HEK293 (cell line): Measurements from ENCODE around the gene ZNF555.
A peak's percentile ranks its signal among the peaks of the same experiment; 100 is the strongest.

Source experiments
- CTCF ChIA-PET: fragments of 350-600 bp; formaldehyde crosslinking; extraction: SDS; loops from one replicate; lab custom pipeline; 2021; ENCODE audit warnings: antibody characterized with exemption; lab: Yijun Ruan, JAX
- POLR2A ChIA-PET: fragments of 300-600 bp; formaldehyde crosslinking; extraction: SDS; loops from one replicate; lab custom pipeline; 2020; ENCODE audit warnings: antibody characterized with exemption, inconsistent platforms; lab: Yijun Ruan, JAX
- H3K27ac ChIP-seq: fragments of 200-500 bp; sonication (Bioruptor generic); 2 replicates; pipeline ENCODE4 v1.5.1; 2014; ENCODE audit warnings: low read depth, low read length, control low read depth, inconsistent platforms; ENCODE audit errors: extremely low read depth
- H3K36me3 ChIP-seq, 2 experiments: fragments of 200-500 bp in 1 of 2; sonication (Bioruptor generic) in 1 of 2; 1 replicate in 1 of 2; 2 replicates in 1 of 2; pipeline ENCODE4 v1.5.1; 2014 to 2017; ENCODE audit warnings: inconsistent platforms in 2 of 2, low read length in 2 of 2; ENCODE audit not compliant: control insufficient read depth in 2 of 2, insufficient read depth in 1 of 2
- H3K4me1 ChIP-seq: fragments of 200-500 bp; sonication (Bioruptor generic); 2 replicates; pipeline ENCODE4 v1.5.1; 2014; ENCODE audit warnings: mild to moderate bottlenecking, low read length, inconsistent platforms; ENCODE audit not compliant: control insufficient read depth, insufficient read depth
- H3K4me3 ChIP-seq: 2 replicates; pipeline ENCODE4 v1.5.1; 2011; ENCODE audit warnings: low read depth, mild to moderate bottlenecking, control low read depth, low read length, moderate library complexity
- H3K9me3 ChIP-seq: fragments of 200-500 bp; sonication (Bioruptor generic); 2 replicates; pipeline ENCODE4 v1.5.1; 2014; ENCODE audit warnings: low read depth, low read length, inconsistent platforms; ENCODE audit not compliant: control insufficient read depth, insufficient read depth
- FEZF1 ChIP-seq: fragments of 450-650 bp; formaldehyde crosslinking; IDR thresholded peaks from 2 replicates; pipeline ENCODE4 v1.5.1; 2016; ENCODE audit warnings: missing biosample characterization, missing genetic modification characterization
- GLIS2 ChIP-seq: fragments of 450-650 bp; formaldehyde crosslinking; IDR thresholded peaks from 2 replicates; pipeline ENCODE4 v1.5.1; 2016; ENCODE audit warnings: missing biosample characterization, missing genetic modification characterization
- KLF16 ChIP-seq: fragments of 450-650 bp; formaldehyde crosslinking; IDR thresholded peaks from 2 replicates; pipeline ENCODE4 v1.5.1; 2017; ENCODE audit warnings: missing biosample characterization, missing genetic modification characterization
- KLF7 ChIP-seq: fragments of 450-650 bp; formaldehyde crosslinking; IDR thresholded peaks from 2 replicates; pipeline ENCODE4 v1.5.1; 2016; ENCODE audit warnings: missing biosample characterization, missing genetic modification characterization, borderline replicate concordance
- SETDB1 ChIP-seq: IDR thresholded peaks from one replicate; pipeline ENCODE4 v1.6.1; 2017; ENCODE audit warnings: mild to moderate bottlenecking, low read length, moderate library complexity, mixed read lengths; ENCODE audit not compliant: insufficient read length
- ZBTB48 ChIP-seq: fragments of 450-650 bp; formaldehyde crosslinking; IDR thresholded peaks from 2 replicates; pipeline ENCODE4 v1.5.1; 2016; ENCODE audit warnings: missing biosample characterization, missing genetic modification characterization
- ZFP37 ChIP-seq: fragments of 450-650 bp; formaldehyde crosslinking; IDR thresholded peaks from 2 replicates; pipeline ENCODE4 v1.5.1; 2016; ENCODE audit warnings: missing biosample characterization, missing genetic modification characterization
- ZNF501 ChIP-seq: fragments of 450-650 bp; formaldehyde crosslinking; IDR thresholded peaks from 2 replicates; pipeline ENCODE4 v1.5.1; 2016; ENCODE audit warnings: missing biosample characterization, missing genetic modification characterization
- ZNF561 ChIP-seq: fragments of 450-650 bp; IDR thresholded peaks from 2 replicates; pipeline ENCODE4 v1.5.1; 2018; ENCODE audit warnings: missing biosample characterization, missing genetic modification characterization, borderline replicate concordance
- ZNF664 ChIP-seq: fragments of 450-650 bp; formaldehyde crosslinking; IDR thresholded peaks from 2 replicates; pipeline ENCODE4 v1.5.1; 2016; ENCODE audit warnings: missing biosample characterization, missing genetic modification characterization
- ZNF837 ChIP-seq: fragments of 450-650 bp; formaldehyde crosslinking; IDR thresholded peaks from 2 replicates; pipeline ENCODE4 v1.5.1; 2016; ENCODE audit warnings: missing biosample characterization, missing genetic modification characterization
- TF ChIP-seq, protein P1 (sequence below): sonication (generic); formaldehyde crosslinking; IDR thresholded peaks from 2 replicates; pipeline ENCODE4 v1.8.1; 2022; ENCODE audit warnings: mild to moderate bottlenecking, moderate library complexity, missing genetic modification reagents
- TF ChIP-seq, protein P2 (sequence below): fragments of 450-650 bp; formaldehyde crosslinking; IDR thresholded peaks from 2 replicates; pipeline ENCODE4 v1.5.1; 2016; ENCODE audit warnings: missing biosample characterization, missing genetic modification characterization
- TF ChIP-seq, protein P3 (sequence below): fragments of 450-650 bp; formaldehyde crosslinking; IDR thresholded peaks from 2 replicates; pipeline ENCODE4 v1.5.1; 2016; ENCODE audit warnings: missing biosample characterization, missing genetic modification characterization, low read depth
- TF ChIP-seq, protein P4 (sequence below): fragments of 450-650 bp; formaldehyde crosslinking; IDR thresholded peaks from 2 replicates; pipeline ENCODE4 v1.5.1; 2016; ENCODE audit warnings: missing biosample characterization, missing genetic modification characterization

The ZNF555 gene

DNA sequence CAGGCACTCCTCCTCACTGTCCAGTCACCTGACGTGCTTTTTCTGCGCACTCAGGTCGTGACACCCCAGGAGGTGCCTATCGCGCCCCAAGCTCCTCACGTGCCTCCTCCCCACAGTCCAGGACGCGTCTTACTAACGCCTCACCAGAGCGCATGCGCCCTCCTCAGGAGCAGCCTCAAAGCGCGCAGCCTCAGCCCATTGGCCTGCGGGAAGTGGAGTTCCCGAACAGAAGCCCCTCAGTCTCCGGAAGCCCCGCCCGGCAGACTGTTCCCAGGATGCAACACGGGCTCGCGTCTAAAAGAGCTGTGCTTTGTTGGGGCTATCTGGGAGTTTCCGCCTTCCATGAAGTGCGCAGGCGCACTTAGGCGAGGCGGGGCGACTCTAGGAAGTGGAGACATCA, 17.6 kb downstream of the ZNF555 start:
- POLR2A ChIA-PET, result no interaction called here
- TF ChIP-seq, protein P1, sequence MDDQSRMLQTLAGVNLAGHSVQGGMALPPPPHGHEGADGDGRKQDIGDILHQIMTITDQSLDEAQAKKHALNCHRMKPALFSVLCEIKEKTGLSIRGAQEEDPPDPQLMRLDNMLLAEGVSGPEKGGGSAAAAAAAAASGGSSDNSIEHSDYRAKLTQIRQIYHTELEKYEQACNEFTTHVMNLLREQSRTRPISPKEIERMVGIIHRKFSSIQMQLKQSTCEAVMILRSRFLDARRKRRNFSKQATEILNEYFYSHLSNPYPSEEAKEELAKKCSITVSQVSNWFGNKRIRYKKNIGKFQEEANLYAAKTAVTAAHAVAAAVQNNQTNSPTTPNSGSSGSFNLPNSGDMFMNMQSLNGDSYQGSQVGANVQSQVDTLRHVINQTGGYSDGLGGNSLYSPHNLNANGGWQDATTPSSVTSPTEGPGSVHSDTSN (CRISPR knock-in tag), result no peak
- TF ChIP-seq GLIS2 (tag by site-specific recombination) (no peak), ZNF664 (tag by site-specific recombination) (no peak), ZNF837 (tag by site-specific recombination) (no peak), FEZF1 (tag by site-specific recombination) (no peak), KLF7 (tag by site-specific recombination) (no peak), SETDB1 (no peak), ZNF561 (no peak), ZBTB48 (no peak), ZNF501 (tag by site-specific recombination) (no peak)
- TF ChIP-seq, protein P2, sequence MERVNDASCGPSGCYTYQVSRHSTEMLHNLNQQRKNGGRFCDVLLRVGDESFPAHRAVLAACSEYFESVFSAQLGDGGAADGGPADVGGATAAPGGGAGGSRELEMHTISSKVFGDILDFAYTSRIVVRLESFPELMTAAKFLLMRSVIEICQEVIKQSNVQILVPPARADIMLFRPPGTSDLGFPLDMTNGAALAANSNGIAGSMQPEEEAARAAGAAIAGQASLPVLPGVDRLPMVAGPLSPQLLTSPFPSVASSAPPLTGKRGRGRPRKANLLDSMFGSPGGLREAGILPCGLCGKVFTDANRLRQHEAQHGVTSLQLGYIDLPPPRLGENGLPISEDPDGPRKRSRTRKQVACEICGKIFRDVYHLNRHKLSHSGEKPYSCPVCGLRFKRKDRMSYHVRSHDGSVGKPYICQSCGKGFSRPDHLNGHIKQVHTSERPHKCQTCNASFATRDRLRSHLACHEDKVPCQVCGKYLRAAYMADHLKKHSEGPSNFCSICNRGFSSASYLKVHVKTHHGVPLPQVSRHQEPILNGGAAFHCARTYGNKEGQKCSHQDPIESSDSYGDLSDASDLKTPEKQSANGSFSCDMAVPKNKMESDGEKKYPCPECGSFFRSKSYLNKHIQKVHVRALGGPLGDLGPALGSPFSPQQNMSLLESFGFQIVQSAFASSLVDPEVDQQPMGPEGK (tag by site-specific recombination), result no peak
- Histone ChIP-seq H3K4me3 (no peak overlapping the region), H3K9me3 (no peaks in the 10 kb centered on the region), H3K27ac (no peak overlapping the region), H3K36me3 (peaks cover 0 to 8% of the 10 kb centered on the region in 2 experiments; a peak in 1 of 3 replicates), H3K4me1 (no peaks in the 10 kb centered on the region)
- CTCF ChIA-PET, result no interaction called here

DNA sequence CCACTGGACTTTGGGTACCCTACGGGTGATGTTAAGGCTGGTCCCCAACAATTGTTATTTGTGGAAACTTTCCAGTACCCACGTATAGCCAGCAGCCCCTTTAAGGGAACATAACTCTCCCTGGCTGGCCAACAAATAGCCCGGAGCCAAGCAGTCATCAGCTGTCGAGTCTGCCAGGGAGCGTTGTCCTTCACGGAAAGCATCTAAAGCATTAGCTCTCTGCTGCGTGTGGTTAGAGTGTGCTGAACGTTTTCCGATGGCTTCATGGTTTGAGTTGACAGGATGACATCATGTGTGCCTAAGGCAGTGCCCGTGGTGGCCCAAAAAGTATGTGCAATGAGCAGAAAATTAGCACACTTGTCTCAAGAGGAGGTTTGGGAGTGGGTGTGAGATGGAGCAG, 22.5 kb downstream of the ZNF555 start:
- ChIA-PET CTCF (no interaction called here), POLR2A (no interaction called here)

DNA sequence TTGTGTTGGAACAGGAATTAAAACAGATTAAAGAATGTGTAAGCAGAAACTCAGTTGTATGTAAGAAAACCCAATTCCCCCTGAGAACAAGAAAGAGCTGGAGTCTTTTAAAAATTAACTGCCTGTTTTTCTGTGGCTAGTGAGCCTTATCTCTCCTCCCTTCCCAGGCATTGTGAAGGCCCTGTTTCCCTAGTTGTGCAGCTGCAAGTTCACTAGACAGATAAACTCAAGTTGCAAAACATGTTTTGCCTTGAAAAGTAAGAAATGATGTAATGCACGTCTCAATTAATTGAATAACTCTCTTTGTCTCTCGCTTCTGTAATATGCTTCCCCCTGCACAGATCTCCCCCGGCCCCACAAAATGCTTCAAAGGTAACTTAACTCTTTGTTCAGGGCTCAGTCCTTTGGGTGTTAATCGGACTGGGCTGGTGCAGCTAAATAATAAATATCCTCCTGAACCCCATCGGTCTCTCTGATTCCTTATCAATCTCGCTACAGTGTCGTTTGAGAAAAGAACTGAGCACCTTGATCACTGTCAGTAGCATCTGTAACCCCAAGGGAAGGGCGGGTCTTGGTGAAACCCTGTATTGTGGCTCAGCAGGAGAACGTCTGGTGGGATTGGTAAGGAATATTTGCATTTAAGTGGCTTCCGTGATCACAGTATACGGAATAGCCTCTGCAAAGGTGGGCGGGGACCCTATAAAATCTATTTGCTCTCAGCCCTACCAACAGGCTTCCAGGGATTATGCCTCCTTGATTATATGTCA, 24.2 kb downstream of the ZNF555 start:
- H3K27ac ChIP-seq, result no peak overlapping the region
- no peaks in the 10 kb centered on the region for H3K4me1 ChIP-seq
- TF ChIP-seq ZFP37 (tag by site-specific recombination), result no peak
- ChIA-PET POLR2A (no interaction called here), CTCF (interaction anchor here (1.1 to 1.4 kb wide), 2 partner anchors 22 kb away, joined by 3 read pairs; no protein-coding TSS in a partner anchor)
- no peak overlapping the region for H3K4me3 ChIP-seq
- H3K36me3 ChIP-seq, result no peaks in the 10 kb centered on the region
- no peaks in the 10 kb centered on the region for H3K9me3 ChIP-seq

More for the DNA sequence above, 22.5 kb downstream of the ZNF555 start:
- TF ChIP-seq, protein P3, sequence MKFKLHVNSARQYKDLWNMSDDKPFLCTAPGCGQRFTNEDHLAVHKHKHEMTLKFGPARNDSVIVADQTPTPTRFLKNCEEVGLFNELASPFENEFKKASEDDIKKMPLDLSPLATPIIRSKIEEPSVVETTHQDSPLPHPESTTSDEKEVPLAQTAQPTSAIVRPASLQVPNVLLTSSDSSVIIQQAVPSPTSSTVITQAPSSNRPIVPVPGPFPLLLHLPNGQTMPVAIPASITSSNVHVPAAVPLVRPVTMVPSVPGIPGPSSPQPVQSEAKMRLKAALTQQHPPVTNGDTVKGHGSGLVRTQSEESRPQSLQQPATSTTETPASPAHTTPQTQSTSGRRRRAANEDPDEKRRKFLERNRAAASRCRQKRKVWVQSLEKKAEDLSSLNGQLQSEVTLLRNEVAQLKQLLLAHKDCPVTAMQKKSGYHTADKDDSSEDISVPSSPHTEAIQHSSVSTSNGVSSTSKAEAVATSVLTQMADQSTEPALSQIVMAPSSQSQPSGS (tag by site-specific recombination), result 0 out of 2 replicates have a peak, but pooled peaks have one; percentile 19
- TF ChIP-seq, protein P4, sequence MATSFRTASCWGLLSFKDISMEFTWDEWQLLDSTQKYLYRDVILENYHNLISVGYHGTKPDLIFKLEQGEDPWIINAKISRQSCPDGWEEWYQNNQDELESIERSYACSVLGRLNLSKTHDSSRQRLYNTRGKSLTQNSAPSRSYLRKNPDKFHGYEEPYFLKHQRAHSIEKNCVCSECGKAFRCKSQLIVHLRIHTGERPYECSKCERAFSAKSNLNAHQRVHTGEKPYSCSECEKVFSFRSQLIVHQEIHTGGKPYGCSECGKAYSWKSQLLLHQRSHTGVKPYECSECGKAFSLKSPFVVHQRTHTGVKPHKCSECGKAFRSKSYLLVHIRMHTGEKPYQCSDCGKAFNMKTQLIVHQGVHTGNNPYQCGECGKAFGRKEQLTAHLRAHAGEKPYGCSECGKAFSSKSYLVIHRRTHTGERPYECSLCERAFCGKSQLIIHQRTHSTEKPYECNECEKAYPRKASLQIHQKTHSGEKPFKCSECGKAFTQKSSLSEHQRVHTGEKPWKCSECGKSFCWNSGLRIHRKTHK (tag by site-specific recombination), result no peak
- no peak for TF ChIP-seq KLF16
- Histone ChIP-seq H3K9me3 (no peaks in the 10 kb centered on the region), H3K36me3 (no peaks in the 10 kb centered on the region), H3K4me1 (no peaks in the 10 kb centered on the region), H3K27ac (no peak overlapping the region), H3K4me3 (no peak overlapping the region)
